HK-2 (cell line): ENCODE results near the gene SPRR1B.
"Not testable (repeated sequence)": the region's sequence is repeated elsewhere in the genome, so short reads cannot be mapped to it uniquely, and the experiment has no call there.

ENCODE experiments used
- DNase-seq: peaks from one replicate; pipeline ENCODE4 v3.0.0-alpha.2; 2018; ENCODE audit not compliant: unreplicated experiment

The SPRR1B gene

GRCh38 chr1:153040950-153041631 is 10.1 kb downstream of the SPRR1B start, which contains the start of gene SPRR2D:
TSS of gene SPRR2D (minus strand) at chr1:153041120. CDS start at chr1:153040346, 774 bp downstream.
- no peak for DNase-seq

GRCh38 chr1:153049211-153049610 is 18.2 kb downstream of the SPRR1B start:
- DNase-seq, result no peak

GRCh38 chr1:153056111-153056510 is 25.1 kb downstream of the SPRR1B start:
- not testable (repeated sequence) for DNase-seq

- no peak for DNase-seq
Observed at GRCh38 chr1:153057375-153057774, 26.4 kb downstream of the SPRR1B start, which contains the start of gene SPRR2A. TSS of gene SPRR2A (minus strand) at chr1:153057512. CDS start at chr1:153056735, 777 bp downstream.

- DNase-seq, result no peak
Observed at GRCh38 chr1:153058154-153058553, 27.2 kb downstream of the SPRR1B start.

GRCh38 chr1:153058826-153059784 is 28.1 kb downstream of the SPRR1B start:
- no peak for DNase-seq

GRCh38 chr1:153070243-153070642 is 39.2 kb downstream of the SPRR1B start:
- no peak for DNase-seq

GRCh38 chr1:153071511-153071910 is 40.5 kb downstream of the SPRR1B start, which contains the start of gene SPRR2B:
TSS of gene SPRR2B (minus strand) at chr1:153071611. CDS start at chr1:153070839, 772 bp downstream.
- no peak for DNase-seq

- no peak for DNase-seq
Observed at GRCh38 chr1:153072806-153073726, 42.1 kb downstream of the SPRR1B start.

GRCh38 chr1:153081736-153082135 is 50.7 kb downstream of the SPRR1B start:
- no peak for DNase-seq
